Lower lobe of right lung (tissue), 2 donors: ENCODE data around the gene CRHR1. TPM values are rescaled to one million over a fixed set of nuclear protein-coding genes. Genes with fewer than 3 reads are reported as not detected.
A peak's percentile ranks its signal among the peaks of the same experiment; 100 is the strongest.

Source experiments
- ATAC-seq, 2 donors: fragments of 200-7000 bp; cut with Tn5 transposase; one replicate each; pipeline ENCODE4 v1.9.1; 2020 to 2022; ENCODE audit warnings: mild to moderate bottlenecking in 2 of 2, moderate library complexity in 2 of 2
- DNase-seq: peaks from one replicate; pipeline ENCODE4 v3.0.0-alpha.2; 2020
- H3K27ac ChIP-seq: fragments of 200-600 bp; one replicate; pipeline ENCODE4 v1.8.0; 2022
- H3K27me3 ChIP-seq: fragments of 200-600 bp; one replicate; pipeline ENCODE4 v1.8.0; 2022; ENCODE audit warnings: low read depth
- H3K36me3 ChIP-seq: fragments of 200-600 bp; one replicate; pipeline ENCODE4 v1.8.0; 2022; ENCODE audit warnings: mild to moderate bottlenecking
- H3K4me1 ChIP-seq: fragments of 200-600 bp; one replicate; pipeline ENCODE4 v1.8.0; 2022
- H3K4me3 ChIP-seq: fragments of 200-600 bp; one replicate; pipeline ENCODE4 v1.8.0; 2022; ENCODE audit warnings: mild to moderate bottlenecking
- H3K9me3 ChIP-seq: fragments of 200-600 bp; one replicate; pipeline ENCODE4 v1.8.0; 2022
- intact Hi-C: fragments of 100-400 bp; cut with DNase I; formaldehyde crosslinking; loops from one replicate; pipeline ENCODE4 v1.11.0; 2022
- total RNA-seq: library from RNA; stranded (reverse); fragmentation: NEBNext Ultra II Directional; extraction: Animal tissue kit (Norgen Biotek cat#: 25700); gene quantifications from one replicate; pipeline ENCODE4 v1.2.1, GENCODE V29; 2021
- TF ChIP-seq, protein P1 (sequence below): fragments of 200-600 bp; IDR thresholded peaks from one replicate; pipeline ENCODE4 v1.8.0; 2022; ENCODE audit warnings: antibody characterized with exemption, mild to moderate bottlenecking
- donor health status: DM: no; HTN: yes; CAD: no; lungs with severe emphysema.

The CRHR1 gene
- total RNA-seq, 1 donor from 2014 or later, result not detected

DNA sequence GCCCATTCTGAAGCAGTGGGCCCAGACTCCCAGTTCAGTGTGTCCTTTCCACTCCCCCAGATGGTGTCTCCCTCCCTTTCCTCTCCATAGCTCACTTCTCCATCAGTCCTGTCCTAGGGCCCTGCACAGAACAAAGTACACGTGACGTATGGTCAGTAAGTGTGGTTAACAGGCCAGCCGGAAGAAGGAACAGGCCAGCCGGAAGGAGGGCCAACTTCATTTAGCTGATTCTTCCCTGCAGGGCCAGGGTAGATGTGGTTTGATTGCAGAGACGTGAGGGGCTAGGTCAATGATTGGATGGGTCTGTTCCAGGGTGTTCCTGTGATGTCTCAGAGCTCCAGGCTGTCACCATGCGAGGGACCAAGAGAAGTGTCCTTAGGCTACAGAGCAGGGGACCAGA, 31.6 kb downstream of the CRHR1 start:
- intact Hi-C loops, result no loop called here
- Histone ChIP-seq H3K27ac (no peak overlapping the region), H3K36me3 (no peaks in the 10 kb centered on the region), H3K4me3 (no peak overlapping the region), H3K27me3 (peaks cover 10% of the 10 kb centered on the region), H3K4me1 (no peaks in the 10 kb centered on the region), H3K9me3 (no peaks in the 10 kb centered on the region)
- no peak for ATAC-seq
- no peak for DNase-seq
- TF ChIP-seq, protein P1, sequence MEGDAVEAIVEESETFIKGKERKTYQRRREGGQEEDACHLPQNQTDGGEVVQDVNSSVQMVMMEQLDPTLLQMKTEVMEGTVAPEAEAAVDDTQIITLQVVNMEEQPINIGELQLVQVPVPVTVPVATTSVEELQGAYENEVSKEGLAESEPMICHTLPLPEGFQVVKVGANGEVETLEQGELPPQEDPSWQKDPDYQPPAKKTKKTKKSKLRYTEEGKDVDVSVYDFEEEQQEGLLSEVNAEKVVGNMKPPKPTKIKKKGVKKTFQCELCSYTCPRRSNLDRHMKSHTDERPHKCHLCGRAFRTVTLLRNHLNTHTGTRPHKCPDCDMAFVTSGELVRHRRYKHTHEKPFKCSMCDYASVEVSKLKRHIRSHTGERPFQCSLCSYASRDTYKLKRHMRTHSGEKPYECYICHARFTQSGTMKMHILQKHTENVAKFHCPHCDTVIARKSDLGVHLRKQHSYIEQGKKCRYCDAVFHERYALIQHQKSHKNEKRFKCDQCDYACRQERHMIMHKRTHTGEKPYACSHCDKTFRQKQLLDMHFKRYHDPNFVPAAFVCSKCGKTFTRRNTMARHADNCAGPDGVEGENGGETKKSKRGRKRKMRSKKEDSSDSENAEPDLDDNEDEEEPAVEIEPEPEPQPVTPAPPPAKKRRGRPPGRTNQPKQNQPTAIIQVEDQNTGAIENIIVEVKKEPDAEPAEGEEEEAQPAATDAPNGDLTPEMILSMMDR, result no peak

DNA sequence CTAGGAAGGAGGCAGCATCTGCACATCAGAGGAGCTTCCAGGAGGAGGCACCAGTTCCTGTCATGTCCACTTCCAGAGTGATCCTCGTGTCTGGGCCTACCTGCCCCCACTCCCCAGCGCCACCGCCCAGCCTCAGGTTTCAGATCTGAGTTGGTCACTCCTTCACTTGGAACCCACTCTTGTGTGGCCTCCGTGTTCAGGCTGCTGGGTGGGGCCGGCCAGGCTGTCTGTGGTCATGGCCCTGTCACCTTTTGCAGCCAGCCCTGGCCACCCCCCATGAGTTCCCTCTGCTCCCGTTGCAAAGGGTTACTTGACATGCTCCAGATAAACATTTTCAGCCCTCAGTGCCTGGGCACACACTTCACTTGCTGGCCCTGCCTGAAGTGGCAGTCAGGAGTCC, 33.9 kb downstream of the CRHR1 start:
- TF ChIP-seq, protein P1, result no peak
- ATAC-seq (peak; percentile 28 to 84), DNase-seq (peak; percentile 68)
- Histone ChIP-seq H3K4me1 (no peaks in the 10 kb centered on the region), H3K27ac (no peak overlapping the region), H3K4me3 (no peak overlapping the region), H3K36me3 (no peaks in the 10 kb centered on the region), H3K27me3 (peaks cover 6% of the 10 kb centered on the region), H3K9me3 (no peaks in the 10 kb centered on the region)
- intact Hi-C loops, result no loop called here

DNA sequence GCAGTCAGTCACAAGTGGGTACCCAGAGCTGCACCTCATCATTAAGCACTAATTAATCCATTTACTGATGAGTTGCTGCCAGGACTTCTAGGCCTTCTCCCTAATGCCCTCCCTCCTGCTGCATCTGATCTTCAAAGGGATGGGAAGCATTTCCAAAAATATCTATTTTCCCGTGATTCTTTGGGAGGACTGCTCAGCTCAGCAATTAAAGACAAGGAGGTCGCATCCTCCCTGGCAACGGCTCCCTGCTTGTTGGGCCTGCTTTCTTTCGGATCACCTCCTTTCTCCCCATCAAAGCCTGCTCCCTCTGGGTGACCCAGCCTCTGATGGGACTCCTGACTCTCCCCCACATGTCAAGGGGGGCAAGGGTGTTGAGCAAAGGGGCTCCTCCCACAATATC, 34.6 kb downstream of the CRHR1 start:
- no peaks in the 10 kb centered on the region for H3K36me3 ChIP-seq
- TF ChIP-seq, protein P1, result no peak

DNA sequence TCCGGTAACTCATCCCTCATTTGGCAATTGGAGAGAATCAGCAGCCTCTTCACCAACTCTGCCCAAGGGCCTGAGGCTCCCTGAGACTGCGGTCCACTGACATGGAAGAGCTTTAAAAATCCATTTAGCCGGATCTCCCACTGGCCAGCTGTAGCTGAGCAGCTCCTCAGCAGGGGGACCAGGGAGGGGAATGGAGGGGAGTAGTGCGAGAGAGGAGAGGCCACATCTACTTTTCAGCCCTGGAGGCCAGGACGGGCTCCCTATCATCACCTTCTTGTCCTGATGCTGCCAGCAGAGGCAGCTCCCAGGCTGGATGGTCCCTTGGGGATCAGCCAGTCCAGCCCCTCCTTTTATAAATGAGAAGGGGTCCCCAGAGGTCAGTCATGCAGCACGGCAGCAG, 35.5 kb downstream of the CRHR1 start:
- Histone ChIP-seq H3K9me3 (no peaks in the 10 kb centered on the region), H3K36me3 (no peaks in the 10 kb centered on the region), H3K4me3 (no peak overlapping the region), H3K27ac (no peak overlapping the region), H3K27me3 (no peaks in the 10 kb centered on the region), H3K4me1 (no peaks in the 10 kb centered on the region)
- DNase-seq, result no peak
- TF ChIP-seq, protein P1, result no peak
- ATAC-seq, result no peak
- intact Hi-C loops, result no loop called here

More for the DNA sequence above, 34.6 kb downstream of the CRHR1 start:
- H3K4me1 ChIP-seq, result no peaks in the 10 kb centered on the region
- intact Hi-C loops, result no loop called here
- no peak overlapping the region for H3K27ac ChIP-seq
- no peak overlapping the region for H3K4me3 ChIP-seq
- no peak for DNase-seq
- no peaks in the 10 kb centered on the region for H3K9me3 ChIP-seq
- no peaks in the 10 kb centered on the region for H3K27me3 ChIP-seq
- ATAC-seq, result no peak

DNA sequence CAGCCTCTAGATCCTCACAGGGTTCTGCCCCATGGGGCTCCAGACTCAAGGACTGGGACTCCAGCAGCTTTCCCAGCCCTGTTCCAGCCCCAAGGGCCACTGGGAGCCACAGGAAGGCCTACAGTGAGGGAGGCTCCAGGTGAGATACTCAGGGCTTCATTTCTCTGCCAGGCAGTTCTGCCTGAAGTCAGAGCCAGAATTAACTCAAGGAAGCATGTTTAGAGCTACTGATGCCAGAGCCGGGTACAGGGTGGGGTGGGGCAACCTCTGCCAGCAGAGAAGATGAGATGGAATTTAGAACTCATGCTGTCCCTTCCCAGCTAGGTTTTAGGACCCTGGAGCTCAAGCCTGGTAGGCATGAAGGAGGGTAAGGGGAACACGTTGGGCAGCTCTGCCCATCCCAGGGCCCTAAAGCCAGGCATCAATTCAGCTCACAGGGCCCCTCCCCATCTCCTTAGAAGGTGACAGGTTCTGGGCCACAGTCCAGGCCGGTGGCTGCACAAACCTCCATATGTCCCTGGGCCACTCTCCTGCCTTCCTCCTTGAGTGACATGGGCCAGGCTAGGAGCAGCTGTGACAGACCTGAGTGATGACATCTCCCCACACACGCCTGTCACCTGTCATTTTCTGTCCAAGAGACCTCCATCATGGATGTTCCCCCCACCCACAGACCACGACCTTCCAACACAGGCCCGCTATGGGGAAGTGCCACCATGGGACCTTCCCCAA, 36.1 kb downstream of the CRHR1 start:
- Histone ChIP-seq H3K9me3 (no peaks in the 10 kb centered on the region), H3K4me3 (no peak overlapping the region), H3K27ac (no peak overlapping the region), H3K27me3 (no peaks in the 10 kb centered on the region), H3K36me3 (no peaks in the 10 kb centered on the region), H3K4me1 (no peaks in the 10 kb centered on the region)
- ATAC-seq (no peak), DNase-seq (no peak)
- intact Hi-C loops, result no loop called here
- TF ChIP-seq, protein P1, result no peak
